ENCODE data around the gene ADAT1. TPM values are rescaled to one million over a fixed set of nuclear protein-coding genes. Genes with fewer than 3 reads are reported as not detected.

The ADAT1 gene
- total and polyA plus RNA-seq, 2 of the 13 experiments (the other 11 are each of a cell fraction or from before 2014, with no cell fraction given) = 18.4 to 40.8 TPM

DNA sequence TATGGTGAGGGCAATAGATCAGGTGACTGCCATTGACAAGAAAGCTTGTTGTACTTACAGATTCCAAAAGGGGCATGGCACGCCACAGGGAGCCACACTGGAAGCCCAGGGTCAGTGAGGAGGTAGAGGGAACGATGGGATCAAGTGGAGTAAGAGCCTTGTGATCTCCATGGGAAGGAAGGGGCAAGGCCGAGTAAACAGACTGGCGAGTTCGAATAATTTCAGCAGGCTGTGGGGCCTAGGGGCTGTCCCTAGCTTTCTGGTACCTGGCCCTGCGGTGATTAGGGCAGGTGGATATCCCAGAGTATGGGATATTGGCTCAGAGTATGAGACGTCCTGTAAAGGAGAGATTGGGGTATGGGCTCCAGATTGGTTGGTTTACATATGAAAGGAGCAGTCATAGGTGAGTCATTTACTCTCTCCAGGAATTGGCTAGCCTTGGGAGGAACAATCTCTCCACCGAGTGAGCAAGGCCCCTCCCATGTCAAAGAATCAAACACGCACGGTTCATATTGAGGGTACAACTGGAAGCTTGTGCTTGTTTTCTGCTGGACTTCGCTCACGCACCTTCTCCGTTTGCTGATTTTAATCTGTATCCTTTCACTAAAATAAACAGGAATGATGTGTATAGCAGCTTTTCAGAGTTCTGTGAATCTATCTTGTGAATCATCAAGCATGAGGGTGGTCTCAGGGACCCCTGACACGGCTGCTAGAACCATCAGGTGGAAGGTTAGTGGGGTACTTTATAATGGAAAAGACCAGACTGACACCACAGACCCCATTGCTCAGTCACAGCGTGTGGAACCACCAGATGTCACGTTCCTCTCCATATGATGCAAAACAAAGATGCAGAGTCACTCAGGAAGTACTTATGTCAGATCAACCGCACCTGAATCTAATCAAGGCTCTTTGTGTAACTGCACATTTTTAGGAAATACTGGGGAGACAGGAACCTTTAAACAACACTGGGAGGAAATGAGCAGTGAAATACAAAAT is 29.0 kb downstream of the ADAT1 start (continued):
- TF ChIP-seq, protein P1, sequence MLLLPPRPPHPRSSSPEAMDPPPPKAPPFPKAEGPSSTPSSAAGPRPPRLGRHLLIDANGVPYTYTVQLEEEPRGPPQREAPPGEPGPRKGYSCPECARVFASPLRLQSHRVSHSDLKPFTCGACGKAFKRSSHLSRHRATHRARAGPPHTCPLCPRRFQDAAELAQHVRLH (CRISPR knock-in tag; IDR thresholded peaks at IDR 0.05; ENCODE audit: borderline replicate concordance, low read depth) = 0 out of 2 replicates have a peak, but pooled peaks have one; percentile 17
- no peak for TF ChIP-seq MAFF (IDR thresholded peaks at IDR 0.05; ENCODE audit: low read depth, low read length)
- TF ChIP-seq ZNF737 (CRISPR knock-in tag; IDR thresholded peaks at IDR 0.05; ENCODE audit: borderline replicate concordance) = no peak; the same call in 1 of the 2 replicates
- TF ChIP-seq AHDC1 (CRISPR knock-in tag; IDR thresholded peaks at IDR 0.05; ENCODE audit: borderline replicate concordance) = 0 out of 2 replicates have a peak, but pooled peaks have one; percentile 42
- no peak for TF ChIP-seq ZNF205 (CRISPR knock-in tag; IDR thresholded peaks at IDR 0.05)
- peak; percentile 46; the same call in 1 of the 2 replicates for TF ChIP-seq CREM (IDR thresholded peaks at IDR 0.05)
- TF ChIP-seq CREM (CRISPR knock-in tag; IDR thresholded peaks at IDR 0.05) = no peak
- peak; percentile 22; the same call in 1 of the 2 replicates for TF ChIP-seq KDM5B (CRISPR knock-in tag; IDR thresholded peaks at IDR 0.05; ENCODE audit: borderline replicate concordance)
- no peak for TF ChIP-seq FOXP1 (IDR thresholded peaks at IDR 0.05)
- no peak for TF ChIP-seq FOXP1 (CRISPR knock-in tag; IDR thresholded peaks at IDR 0.05)
- TF ChIP-seq ZNF598 (CRISPR knock-in tag; IDR thresholded peaks at IDR 0.05; ENCODE audit: borderline replicate concordance) = no peak
- no peak for TF ChIP-seq ZNF326 (CRISPR knock-in tag; IDR thresholded peaks at IDR 0.05; ENCODE audit: borderline replicate concordance)
- TF ChIP-seq CC2D1A (CRISPR knock-in tag; IDR thresholded peaks at IDR 0.05) = no peak
- TF ChIP-seq ZNF670 (CRISPR knock-in tag; IDR thresholded peaks at IDR 0.05; ENCODE audit: borderline replicate concordance) = 0 out of 2 replicates have a peak, but pooled peaks have one; percentile 39
- TF ChIP-seq TGIF2 (CRISPR knock-in tag; IDR thresholded peaks at IDR 0.05) = no peak
- TF ChIP-seq RAD51 (IDR thresholded peaks at IDR 0.05; ENCODE audit: borderline replicate concordance) = no peak
- 0 out of 4 replicates have a peak, but pooled peaks of 1 of the 2 experiments have one; percentile 13 for TF ChIP-seq KLF16 (CRISPR knock-in tag; IDR thresholded peaks at IDR 0.05)
- TF ChIP-seq, protein P2, sequence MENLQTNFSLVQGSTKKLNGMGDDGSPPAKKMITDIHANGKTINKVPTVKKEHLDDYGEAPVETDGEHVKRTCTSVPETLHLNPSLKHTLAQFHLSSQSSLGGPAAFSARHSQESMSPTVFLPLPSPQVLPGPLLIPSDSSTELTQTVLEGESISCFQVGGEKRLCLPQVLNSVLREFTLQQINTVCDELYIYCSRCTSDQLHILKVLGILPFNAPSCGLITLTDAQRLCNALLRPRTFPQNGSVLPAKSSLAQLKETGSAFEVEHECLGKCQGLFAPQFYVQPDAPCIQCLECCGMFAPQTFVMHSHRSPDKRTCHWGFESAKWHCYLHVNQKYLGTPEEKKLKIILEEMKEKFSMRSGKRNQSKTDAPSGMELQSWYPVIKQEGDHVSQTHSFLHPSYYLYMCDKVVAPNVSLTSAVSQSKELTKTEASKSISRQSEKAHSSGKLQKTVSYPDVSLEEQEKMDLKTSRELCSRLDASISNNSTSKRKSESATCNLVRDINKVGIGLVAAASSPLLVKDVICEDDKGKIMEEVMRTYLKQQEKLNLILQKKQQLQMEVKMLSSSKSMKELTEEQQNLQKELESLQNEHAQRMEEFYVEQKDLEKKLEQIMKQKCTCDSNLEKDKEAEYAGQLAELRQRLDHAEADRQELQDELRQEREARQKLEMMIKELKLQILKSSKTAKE (CRISPR knock-in tag; IDR thresholded peaks at IDR 0.05; ENCODE audit: borderline replicate concordance) = 0 out of 2 replicates have a peak, but pooled peaks have one; percentile 17
- no peak for TF ChIP-seq ZNF713 (CRISPR knock-in tag; IDR thresholded peaks at IDR 0.05)
- peak; percentile 13; the same call in 1 of the 2 replicates for TF ChIP-seq RXRB (CRISPR knock-in tag; IDR thresholded peaks at IDR 0.05; ENCODE audit: borderline replicate concordance)
- no peak for TF ChIP-seq ZNF556 (CRISPR knock-in tag; IDR thresholded peaks at IDR 0.05; ENCODE audit: borderline replicate concordance)
- TF ChIP-seq ZBTB1 (CRISPR knock-in tag; IDR thresholded peaks at IDR 0.05; ENCODE audit: borderline replicate concordance) = no peak
